Progenitor cell of endocrine pancreas (in vitro differentiated cells): ENCODE data around the gene IRF2BP2. TPM values are rescaled to one million over a fixed set of nuclear protein-coding genes. Genes with fewer than 3 reads are reported as not detected.

Experiments used
- DNase-seq: peaks from one replicate; pipeline ENCODE4 v3.0.0; 2021; ENCODE audit warnings: low spot score; ENCODE audit not compliant: unreplicated experiment
- H3K27ac Mint-ChIP-seq: 2 replicates; pipeline ENCODE4 v1.8.0; 2021; ENCODE audit warnings: mild to moderate bottlenecking, moderate library complexity, mixed read lengths
- H3K27me3 Mint-ChIP-seq: 2 replicates; pipeline ENCODE4 v1.8.0; 2021; ENCODE audit warnings: mixed read lengths
- H3K36me3 Mint-ChIP-seq: 2 replicates; pipeline ENCODE4 v1.8.0; 2022; ENCODE audit warnings: mixed read lengths; ENCODE audit not compliant: insufficient read depth
- H3K4me1 Mint-ChIP-seq: 2 replicates; pipeline ENCODE4 v1.8.0; 2021; ENCODE audit warnings: low read depth, mixed read lengths
- H3K4me3 Mint-ChIP-seq: 2 replicates; pipeline ENCODE4 v1.8.0; 2021; ENCODE audit warnings: low read depth, mild to moderate bottlenecking, moderate library complexity, mixed read lengths
- H3K9me3 Mint-ChIP-seq: 2 replicates; pipeline ENCODE4 v1.8.0; 2021; ENCODE audit warnings: low read depth, mixed read lengths
- total RNA-seq: library from RNA; stranded (reverse); gene quantifications from 2 replicates; pipeline ENCODE4 v1.2.1, GENCODE V29; 2021
- TF ChIP-seq, protein P1 (sequence below): fragments of 200-600 bp; sonication (generic); IDR thresholded peaks from one replicate; pipeline ENCODE4 v1.5.0; 2021; ENCODE audit warnings: antibody characterized with exemption, mild to moderate bottlenecking; ENCODE audit not compliant: unreplicated experiment

The IRF2BP2 gene
- total RNA-seq, 1 donor from 2014 or later = 214 TPM

DNA sequence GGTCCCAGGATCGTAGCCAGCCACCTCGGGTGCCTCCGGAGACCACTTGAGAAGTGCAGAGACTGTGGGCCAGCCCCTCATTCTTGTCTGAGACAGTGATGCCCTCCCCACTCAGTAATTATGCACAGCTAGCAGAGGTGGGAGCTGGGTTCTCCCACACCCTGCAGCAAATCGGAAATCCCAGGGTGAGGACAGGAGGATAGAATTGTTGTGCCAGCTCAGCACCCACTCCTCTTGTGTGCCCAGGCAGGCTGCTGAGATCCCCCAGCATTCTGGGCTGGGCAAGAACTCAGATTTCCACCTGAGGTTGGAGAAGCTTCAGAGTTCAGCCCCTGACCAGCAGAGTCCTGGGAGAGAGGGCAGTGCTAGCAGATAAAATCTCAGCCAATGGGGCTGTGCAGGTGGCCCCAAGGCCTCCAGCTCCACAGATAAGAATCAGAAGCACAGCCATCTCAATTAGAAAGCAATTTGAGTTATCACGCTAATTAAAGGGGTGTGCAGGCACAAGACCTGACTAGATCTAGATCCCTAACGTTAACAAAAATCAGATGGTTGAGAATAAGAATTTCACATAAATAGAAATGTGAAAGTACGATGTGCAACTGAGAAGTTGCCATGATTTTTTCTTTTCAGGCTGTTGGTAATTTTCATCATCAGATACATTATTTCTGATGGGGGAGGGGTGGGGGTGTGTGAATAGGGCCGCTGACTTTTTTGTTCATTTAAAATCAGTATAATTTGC, 45.5 kb upstream of the IRF2BP2 start:
- H3K4me1 Mint-ChIP-seq = peaks cover 9% of the 10 kb centered on the region
- no peak overlapping the region for H3K27ac Mint-ChIP-seq
- TF ChIP-seq, protein P1, sequence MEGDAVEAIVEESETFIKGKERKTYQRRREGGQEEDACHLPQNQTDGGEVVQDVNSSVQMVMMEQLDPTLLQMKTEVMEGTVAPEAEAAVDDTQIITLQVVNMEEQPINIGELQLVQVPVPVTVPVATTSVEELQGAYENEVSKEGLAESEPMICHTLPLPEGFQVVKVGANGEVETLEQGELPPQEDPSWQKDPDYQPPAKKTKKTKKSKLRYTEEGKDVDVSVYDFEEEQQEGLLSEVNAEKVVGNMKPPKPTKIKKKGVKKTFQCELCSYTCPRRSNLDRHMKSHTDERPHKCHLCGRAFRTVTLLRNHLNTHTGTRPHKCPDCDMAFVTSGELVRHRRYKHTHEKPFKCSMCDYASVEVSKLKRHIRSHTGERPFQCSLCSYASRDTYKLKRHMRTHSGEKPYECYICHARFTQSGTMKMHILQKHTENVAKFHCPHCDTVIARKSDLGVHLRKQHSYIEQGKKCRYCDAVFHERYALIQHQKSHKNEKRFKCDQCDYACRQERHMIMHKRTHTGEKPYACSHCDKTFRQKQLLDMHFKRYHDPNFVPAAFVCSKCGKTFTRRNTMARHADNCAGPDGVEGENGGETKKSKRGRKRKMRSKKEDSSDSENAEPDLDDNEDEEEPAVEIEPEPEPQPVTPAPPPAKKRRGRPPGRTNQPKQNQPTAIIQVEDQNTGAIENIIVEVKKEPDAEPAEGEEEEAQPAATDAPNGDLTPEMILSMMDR = no peak
- H3K36me3 Mint-ChIP-seq = peaks cover 1% of the 10 kb centered on the region
- H3K9me3 Mint-ChIP-seq = peaks cover 7% of the 10 kb centered on the region
- no peak overlapping the region for H3K4me3 Mint-ChIP-seq
- H3K27me3 Mint-ChIP-seq = no peaks in the 10 kb centered on the region
- DNase-seq = no peak

DNA sequence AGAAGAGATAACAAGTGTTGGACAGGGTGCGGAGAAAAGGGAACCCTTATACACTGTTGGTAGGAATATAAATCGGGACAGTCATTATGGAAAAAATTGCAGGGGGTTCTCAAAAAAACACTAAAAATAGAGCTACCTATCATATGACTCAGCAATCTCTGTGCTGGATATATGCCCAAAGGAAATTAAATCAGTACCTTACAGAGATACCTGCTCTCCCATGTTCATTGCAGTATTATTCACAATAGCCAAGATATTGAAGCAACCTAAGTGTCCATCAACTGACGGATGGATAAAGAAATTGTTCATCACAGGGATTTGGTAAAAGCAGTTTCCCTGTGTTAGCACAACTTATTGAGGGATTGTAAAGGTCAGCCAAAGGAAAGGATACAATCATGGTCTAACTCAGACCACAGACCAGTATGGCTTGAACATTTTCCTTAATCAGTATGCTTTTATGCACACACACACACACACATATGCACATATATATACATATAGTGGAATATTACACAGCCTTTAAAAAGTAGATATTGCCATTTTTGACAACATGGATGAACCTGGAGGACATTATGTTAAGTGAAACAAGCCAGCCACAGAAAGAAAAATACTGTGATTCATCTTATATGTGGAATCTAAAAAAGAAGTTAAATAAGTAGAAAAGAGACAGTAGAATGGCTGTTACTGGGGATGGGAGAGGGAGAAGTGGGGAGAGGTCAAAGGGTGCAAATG, 44.2 kb upstream of the IRF2BP2 start:
- peaks cover 7% of the 10 kb centered on the region for H3K9me3 Mint-ChIP-seq
- no peak overlapping the region for H3K4me3 Mint-ChIP-seq
- H3K27me3 Mint-ChIP-seq = no peaks in the 10 kb centered on the region

DNA sequence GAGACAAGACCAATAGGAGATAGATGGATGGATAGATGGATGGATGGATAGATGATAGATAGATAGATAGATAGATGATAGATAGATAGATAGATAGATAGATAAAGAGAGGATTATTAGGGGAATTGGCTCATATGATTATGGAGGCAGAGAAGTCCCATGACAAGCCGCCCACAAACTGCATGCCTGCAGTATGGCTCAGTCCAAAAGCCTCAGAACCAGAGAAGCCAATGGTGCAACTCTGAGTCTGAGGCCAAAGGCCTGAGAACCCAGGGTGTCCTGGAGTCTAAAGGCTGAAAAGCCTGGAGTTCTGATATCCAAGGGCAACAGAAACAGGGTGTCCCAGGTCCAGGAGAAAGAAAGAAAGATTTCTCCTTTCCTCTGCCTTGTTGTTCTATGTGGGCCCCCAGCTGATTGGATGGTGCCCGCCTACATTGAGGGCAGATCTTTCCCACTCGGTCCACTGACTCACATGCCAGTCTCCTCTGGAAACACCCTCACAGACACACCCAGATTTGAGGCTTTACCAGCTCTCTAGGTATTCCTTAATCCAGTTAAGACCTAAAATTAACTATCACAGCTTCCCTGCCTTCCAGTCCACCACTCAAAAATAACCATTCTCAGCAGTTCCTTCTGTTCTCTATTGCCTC, 39.6 kb upstream of the IRF2BP2 start:
- Mint-ChIP-seq H3K9me3 (peaks cover 19% of the 10 kb centered on the region), H3K4me3 (no peak overlapping the region), H3K27ac (no peak overlapping the region), H3K36me3 (peaks cover 5% of the 10 kb centered on the region), H3K27me3 (no peaks in the 10 kb centered on the region), H3K4me1 (peaks cover 13% of the 10 kb centered on the region)
- TF ChIP-seq, protein P1 = no peak
- DNase-seq = no peak

More for the DNA sequence above, 44.2 kb upstream of the IRF2BP2 start:
- no peak for DNase-seq
- TF ChIP-seq, protein P1 = no peak
- Mint-ChIP-seq H3K27ac (no peak overlapping the region), H3K4me1 (peaks cover 9% of the 10 kb centered on the region), H3K36me3 (no peaks in the 10 kb centered on the region)

DNA sequence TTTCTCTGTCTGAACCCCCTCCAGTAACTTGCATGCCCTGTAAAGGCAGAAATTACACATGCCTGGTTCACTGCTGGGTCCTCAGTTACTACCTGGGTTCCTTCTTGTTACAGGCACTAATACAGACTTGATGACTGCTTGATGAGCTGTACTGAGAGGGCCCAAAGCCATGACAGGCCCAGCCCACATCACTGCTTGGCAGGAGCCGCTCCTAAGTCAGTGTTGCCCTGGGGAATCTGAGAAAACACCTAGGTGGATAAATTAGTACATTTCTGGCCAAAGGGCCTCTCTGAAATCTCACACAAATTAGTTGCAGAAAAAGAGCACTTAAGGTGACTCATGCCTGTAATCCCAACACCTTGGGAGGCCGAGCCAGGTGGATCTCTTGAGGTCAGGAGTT, 37.8 kb upstream of the IRF2BP2 start:
- peaks cover 15% of the 10 kb centered on the region for H3K9me3 Mint-ChIP-seq
- peak overlapping the region; percentile 56 for H3K27ac Mint-ChIP-seq
- DNase-seq = no peak
- H3K36me3 Mint-ChIP-seq = peaks cover 6% of the 10 kb centered on the region
- no peaks in the 10 kb centered on the region for H3K27me3 Mint-ChIP-seq
- TF ChIP-seq, protein P1 = no peak
- H3K4me3 Mint-ChIP-seq = no peak overlapping the region
- H3K4me1 Mint-ChIP-seq = peaks cover 25% of the 10 kb centered on the region

DNA sequence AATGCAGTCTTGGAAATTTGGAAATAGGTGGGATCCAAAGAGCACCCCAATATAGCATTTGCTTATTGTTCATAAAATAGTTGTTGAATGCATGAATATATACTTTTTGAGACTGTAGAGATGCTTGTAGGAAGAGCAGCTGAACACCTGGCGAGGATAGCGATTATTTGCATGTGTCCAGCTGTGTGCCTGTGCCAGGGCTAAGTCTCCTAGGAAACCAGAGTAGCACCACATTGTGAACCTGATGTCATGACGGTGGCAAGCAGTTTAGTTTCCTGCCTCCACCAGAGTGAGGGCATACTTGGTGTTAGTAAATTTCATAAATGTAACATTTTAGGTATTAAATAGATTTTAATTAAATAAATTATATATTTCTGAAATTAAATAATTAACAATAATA, 37.3 kb upstream of the IRF2BP2 start:
- Mint-ChIP-seq H3K27me3 (no peaks in the 10 kb centered on the region), H3K4me1 (peaks cover 25% of the 10 kb centered on the region), H3K9me3 (peaks cover 15% of the 10 kb centered on the region), H3K27ac (peak overlapping the region; percentile 81), H3K4me3 (no peak overlapping the region), H3K36me3 (peaks cover 6% of the 10 kb centered on the region)
- DNase-seq = no peak
- TF ChIP-seq, protein P1 = no peak
